ENCODE results near the gene MT3. TPM values are rescaled to one million over a fixed set of nuclear protein-coding genes. Genes with fewer than 3 reads are reported as not detected.

The MT3 gene
- total and polyA plus RNA-seq, 9 of the 15 experiments (the other 6 are each of a cell fraction or from before 2014, with no cell fraction given) = not detected

- in situ Hi-C loops (cut with MboI) (no loop called here), intact Hi-C loops (cut with micrococcal nuclease) (no loop called here)
- Histone ChIP-seq H3K9me1 (ENCODE audit: control insufficient read depth, insufficient read depth, low read length) (no peaks in the 10 kb centered on the region), H3K4me1 (replicated peaks in 1 of 2; ENCODE audit: control insufficient read depth in 2 of 2, insufficient read depth in 2 of 2, low read length in 2 of 2) (no peaks in the 10 kb centered on the region), H3K9me3 (replicated peaks; ENCODE audit: control insufficient read depth, insufficient read depth, low read depth, low read length) (no peaks in the 10 kb centered on the region), H3K27ac (ENCODE audit: extremely low read depth, low read depth, low read length) (no peak overlapping the region), H3K4me2 (ENCODE audit: insufficient read depth, low read length) (no peak overlapping the region), H2AFZ (ENCODE audit: low read depth, low read length) (no peak overlapping the region), H3K9ac (ENCODE audit: insufficient read depth in 1 of 2, low read depth in 2 of 2, low read length in 2 of 2) (no peak overlapping the region), H3K79me2 (ENCODE audit: control insufficient read depth, insufficient read depth, low read length) (no peaks in the 10 kb centered on the region), H3K36me3 (ENCODE audit: control insufficient read depth, insufficient read depth, low read length) (no peaks in the 10 kb centered on the region), H3K4me3 (no peak overlapping the region), H3K27me3 (ENCODE audit: control insufficient read depth in 2 of 2, insufficient read depth in 2 of 2, low read length in 2 of 2) (peaks cover 36 to 55% of the 10 kb centered on the region in 2 experiments; a peak in 4 of 5 replicates), H4K20me1 (replicated peaks; ENCODE audit: control insufficient read depth, insufficient read depth, low read length) (no peaks in the 10 kb centered on the region)
- no peak for ATAC-seq
- WGBS (ENCODE audit: insufficient coverage, low coverage, missing lambda C conversion rate) = 3% methylated on average over 10 of the region's 10 CpGs
- FAIRE-seq = no peak
- CTCF ChIA-PET (ENCODE audit: low intra/inter-chr PET ratio) = no interaction called here
- no peak for DNase-seq (ENCODE audit: extremely low read depth in 1 of 4, low spot score in 3 of 4)
- BruUV-seq (replicated peaks) = no TSS peak
- TF ChIP-seq RBM25 (IDR thresholded peaks at IDR 0.05; ENCODE audit: low read depth, low read length, severe bottlenecking) = peak; percentile 21
- no peak for TF ChIP-seq ZNF232 (CRISPR knock-in tag; IDR thresholded peaks at IDR 0.05)
- POLR2A ChIA-PET = no interaction called here
Observed at GRCh38 chr16:56554441-56554840, 34.9 kb upstream of the MT3 start.

- WGBS (ENCODE audit: insufficient coverage, low coverage, missing lambda C conversion rate) = 7% methylated on average over 7 of the region's 8 CpGs
- no peak for DNase-seq (ENCODE audit: extremely low read depth in 1 of 4, low spot score in 3 of 4)
- Histone ChIP-seq H3K9me1 (ENCODE audit: control insufficient read depth, insufficient read depth, low read length) (no peaks in the 10 kb centered on the region), H3K4me3 (no peak overlapping the region), H4K20me1 (replicated peaks; ENCODE audit: control insufficient read depth, insufficient read depth, low read length) (no peaks in the 10 kb centered on the region), H3K27ac (ENCODE audit: extremely low read depth, low read depth, low read length) (no peak overlapping the region), H3K4me2 (ENCODE audit: insufficient read depth, low read length) (no peak overlapping the region), H3K79me2 (ENCODE audit: control insufficient read depth, insufficient read depth, low read length) (no peaks in the 10 kb centered on the region), H3K27me3 (ENCODE audit: control insufficient read depth in 2 of 2, insufficient read depth in 2 of 2, low read length in 2 of 2) (peaks cover 31 to 51% of the 10 kb centered on the region in 2 experiments; a peak in 4 of 5 replicates), H3K9ac (ENCODE audit: insufficient read depth in 1 of 2, low read depth in 2 of 2, low read length in 2 of 2) (no peak overlapping the region), H2AFZ (ENCODE audit: low read depth, low read length) (no peak overlapping the region), H3K4me1 (replicated peaks in 1 of 2; ENCODE audit: control insufficient read depth in 2 of 2, insufficient read depth in 2 of 2, low read length in 2 of 2) (no peaks in the 10 kb centered on the region), H3K36me3 (ENCODE audit: control insufficient read depth, insufficient read depth, low read length) (no peaks in the 10 kb centered on the region), H3K9me3 (replicated peaks; ENCODE audit: control insufficient read depth, insufficient read depth, low read depth, low read length) (no peaks in the 10 kb centered on the region)
- POLR2A ChIA-PET = interaction anchor here (0.6 kb wide), 1 partner anchor 134 kb away, joined by 3 read pairs; no protein-coding TSS in a partner anchor
- no peak for FAIRE-seq
- no TSS peak for BruUV-seq (replicated peaks)
- no peak for ATAC-seq
- intact Hi-C loops (cut with micrococcal nuclease) = loop anchor here (5.0 kb wide), 1 partner anchor 226 kb away; no protein-coding TSS in a partner anchor
- in situ Hi-C loops (cut with MboI) = no loop called here
- CTCF ChIA-PET (ENCODE audit: low intra/inter-chr PET ratio) = interaction anchor here (0.6 kb wide), 1 partner anchor 125 kb away, joined by 4 read pairs; no protein-coding TSS in a partner anchor
- no peak for TF ChIP-seq MXI1 (IDR thresholded peaks at IDR 0.05; ENCODE audit: low read depth, low read length)
- TF ChIP-seq RHOXF2B (CRISPR knock-in tag; conservative IDR thresholded peaks at IDR 0.05) = no peak
- TF ChIP-seq SRSF9 (IDR thresholded peaks at IDR 0.05; ENCODE audit: borderline replicate concordance, low read depth, low read length) = no peak
- TF ChIP-seq HCFC1 (IDR thresholded peaks at IDR 0.05; ENCODE audit: low read depth, low read length) = no peak
- no peak for TF ChIP-seq POLR2G (IDR thresholded peaks at IDR 0.05; ENCODE audit: low read depth, low read length)
- no peak for TF ChIP-seq ZNF197 (CRISPR knock-in tag; IDR thresholded peaks at IDR 0.05; ENCODE audit: low read depth)
- no peak for TF ChIP-seq E2F6 (IDR thresholded peaks at IDR 0.05; ENCODE audit: borderline replicate concordance in 1 of 2, extremely low read depth in 1 of 2, insufficient read depth in 1 of 2, insufficient read length in 1 of 2, low read depth in 1 of 2, low read length in 1 of 2, poor library complexity in 1 of 2, severe bottlenecking in 1 of 2)
- TF ChIP-seq POLR2H (tag; IDR thresholded peaks at IDR 0.05; ENCODE audit: low read depth) = no peak
- no peak for TF ChIP-seq ZNF75A (CRISPR knock-in tag; IDR thresholded peaks at IDR 0.05)
- TF ChIP-seq ID3 (CRISPR knock-in tag; IDR thresholded peaks at IDR 0.05) = no peak
- TF ChIP-seq ID3 (tag; IDR thresholded peaks at IDR 0.05) = no peak
- no peak for TF ChIP-seq FOXP1 (CRISPR knock-in tag; IDR thresholded peaks at IDR 0.05)
Observed at GRCh38 chr16:56558024-56558747, 31.1 kb upstream of the MT3 start.
